ENCODE results near the gene WIZ.

WIZ gene

DNA sequence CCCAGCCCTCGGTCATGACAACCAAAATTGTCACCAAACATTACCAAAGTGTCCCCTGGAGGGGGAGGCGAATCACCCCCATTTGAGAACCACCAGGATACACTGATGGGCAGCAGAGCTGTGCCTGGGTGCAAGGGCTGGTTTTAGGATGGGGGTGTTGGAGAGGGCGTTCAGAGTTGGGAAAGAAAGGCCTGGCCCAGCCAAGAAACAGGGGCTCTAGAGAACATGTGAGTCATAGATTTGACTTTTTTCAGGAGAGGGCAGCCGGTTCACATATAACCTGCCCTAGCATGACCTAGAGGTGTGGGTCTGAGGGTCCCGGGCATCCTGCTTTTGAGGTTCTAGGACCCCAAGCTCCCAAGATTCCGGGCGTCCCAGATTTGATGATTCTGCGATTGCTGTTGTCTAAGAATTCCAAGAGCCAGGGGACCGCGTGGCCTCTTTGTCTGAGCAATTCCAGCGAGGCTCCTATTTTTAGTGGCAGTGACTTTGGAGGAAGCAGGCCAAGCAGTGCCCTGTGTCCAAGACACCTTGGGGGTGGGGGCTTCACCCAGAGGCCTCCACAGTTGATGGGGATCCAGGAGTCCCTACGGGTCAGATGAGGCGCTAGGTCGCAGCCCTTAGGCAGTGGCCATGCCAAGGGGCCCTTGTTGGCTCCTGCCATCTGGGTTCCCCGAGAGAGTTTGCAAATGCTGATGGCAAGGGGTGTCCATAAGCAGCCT is 5.1 kb downstream of the WIZ start:
- no peak for DNase-seq

DNA sequence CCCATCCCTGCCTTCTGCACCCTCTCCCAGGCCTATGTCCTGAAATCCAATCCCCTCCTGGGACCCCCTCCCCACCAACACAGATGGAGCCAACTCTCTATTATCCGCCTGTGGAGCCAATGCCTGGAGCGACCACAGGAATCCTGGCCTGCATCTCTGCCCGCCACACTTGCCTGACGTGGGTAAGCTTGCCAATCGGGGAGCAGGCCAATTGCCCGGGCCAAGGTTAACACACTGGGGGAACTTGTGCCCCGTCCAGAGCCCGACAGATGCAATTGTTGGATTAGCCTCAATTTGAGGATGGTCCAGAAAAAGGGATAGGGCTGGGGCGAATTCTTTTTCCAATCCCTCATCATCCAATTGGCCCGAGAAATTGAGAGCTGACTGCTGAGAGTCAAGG is 5.9 kb downstream of the WIZ start:
- DNase-seq: no peak

DNA sequence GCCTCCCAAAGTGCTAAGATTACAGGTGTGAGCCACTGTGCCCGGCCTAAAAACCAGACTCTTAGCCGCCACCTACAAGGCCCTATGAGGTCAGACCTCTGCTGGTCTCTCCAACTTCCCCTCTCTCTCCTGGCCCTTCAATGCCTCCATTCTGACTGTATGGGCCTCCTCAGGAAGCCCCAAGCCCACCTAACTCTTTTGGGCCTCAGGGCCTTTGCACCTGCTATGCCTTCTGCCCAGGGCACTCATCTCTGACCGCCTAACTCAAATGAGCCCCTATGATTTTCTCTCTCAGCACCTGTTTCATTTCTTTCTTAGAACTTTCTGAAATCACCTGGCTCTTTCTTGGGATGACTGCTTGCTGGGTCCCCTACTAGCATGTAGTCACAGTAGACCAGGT is 6.4 kb downstream of the WIZ start:
- DNase-seq: no peak

DNA sequence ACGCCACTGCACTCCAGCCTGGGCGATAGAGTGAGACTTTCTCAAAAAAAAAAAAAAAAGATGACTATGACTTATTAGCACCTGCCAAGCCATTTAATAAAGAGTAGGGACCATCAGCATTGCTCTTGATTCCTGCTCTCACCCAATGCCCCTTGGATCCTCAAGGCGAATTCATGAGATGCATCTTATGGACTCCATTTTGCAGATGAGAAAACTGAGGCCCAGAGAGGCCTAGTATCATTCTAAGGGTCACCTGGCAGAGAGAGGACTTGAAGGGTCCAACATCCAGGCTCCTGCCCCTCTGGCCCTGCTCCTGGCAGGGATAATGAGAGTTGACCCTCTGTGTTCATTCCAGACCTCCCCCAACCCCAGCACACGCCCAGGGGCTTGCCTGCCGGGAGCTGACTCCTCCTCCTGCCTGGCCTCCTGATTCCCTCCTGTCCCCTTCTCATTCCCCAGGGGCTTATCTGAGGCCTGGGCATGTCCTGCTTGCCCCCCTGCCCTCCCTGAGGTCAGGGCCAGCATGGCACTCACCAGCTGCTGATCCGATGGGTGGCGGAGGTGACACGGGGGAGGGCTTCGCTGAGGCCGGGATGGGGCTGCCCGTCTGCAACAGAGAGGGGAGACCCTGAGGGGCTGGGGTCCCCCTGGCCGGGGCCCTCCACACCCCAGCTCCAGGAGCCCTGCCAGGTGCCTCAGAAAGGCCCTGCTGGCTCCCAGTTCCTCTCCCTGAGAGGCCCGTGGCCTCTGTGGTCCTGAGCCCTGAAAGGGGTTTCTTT is 7.4 kb downstream of the WIZ start:
- no peak for DNase-seq

DNA sequence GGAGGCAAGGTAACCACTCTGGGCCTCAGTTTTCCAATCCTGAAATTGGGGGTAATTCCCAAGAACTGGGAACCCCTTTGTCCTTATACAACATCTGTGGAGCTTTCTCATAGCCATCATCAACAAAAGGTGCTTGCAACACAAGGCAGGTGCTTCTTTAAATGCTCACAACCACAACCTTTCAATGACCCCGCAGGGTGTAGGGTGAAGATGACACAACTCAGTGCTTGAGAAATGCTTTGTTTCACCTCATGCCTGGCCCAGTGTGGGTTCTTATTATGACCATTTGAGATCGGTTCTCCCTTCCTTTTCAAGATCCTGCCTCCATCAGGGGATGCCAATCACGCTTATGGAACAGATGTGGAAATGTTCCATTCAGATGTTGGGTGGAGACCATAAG is 8.4 kb downstream of the WIZ start:
- DNase-seq: no peak

DNA sequence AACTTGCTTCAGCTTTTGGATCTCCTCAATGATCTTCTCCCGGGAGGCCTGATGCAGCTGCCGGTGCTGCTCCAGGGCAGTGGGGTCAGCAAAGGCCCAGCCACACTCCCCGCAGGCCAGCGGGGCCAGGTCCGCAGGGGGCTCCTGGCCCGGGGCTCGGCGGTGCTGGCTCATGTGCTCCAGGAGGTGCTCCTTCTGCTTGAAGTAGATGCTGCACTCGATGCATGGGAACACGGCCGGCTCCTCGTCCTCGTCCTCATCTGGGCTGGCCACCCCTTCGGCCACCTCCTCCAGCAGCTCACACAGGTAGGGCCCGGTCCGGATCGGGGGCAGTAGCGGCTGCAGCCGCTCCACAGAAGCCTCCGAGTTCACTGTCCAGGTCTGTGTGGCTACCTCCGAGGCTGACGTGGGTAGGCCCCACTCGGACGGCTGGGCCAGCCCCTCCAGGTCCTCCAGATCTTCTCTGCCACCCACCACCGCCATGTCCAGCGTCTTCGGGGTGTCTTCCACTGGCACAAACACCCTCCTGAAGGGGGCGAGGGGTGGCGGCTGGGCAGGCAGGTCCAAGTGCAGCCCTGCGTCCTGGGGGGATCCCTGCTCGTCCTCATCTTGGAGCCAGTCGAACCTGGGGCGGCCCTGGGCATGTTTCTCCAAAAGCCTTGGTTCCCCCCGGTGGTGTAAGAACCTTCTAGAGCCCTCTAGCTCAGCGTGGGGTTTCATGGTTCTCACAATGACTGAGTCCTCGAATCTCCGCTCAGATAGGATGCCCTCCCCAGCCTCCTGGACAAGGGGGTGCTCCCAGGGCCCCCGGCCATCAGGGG is 9.7 kb downstream of the WIZ start:
- no peak for DNase-seq

DNA sequence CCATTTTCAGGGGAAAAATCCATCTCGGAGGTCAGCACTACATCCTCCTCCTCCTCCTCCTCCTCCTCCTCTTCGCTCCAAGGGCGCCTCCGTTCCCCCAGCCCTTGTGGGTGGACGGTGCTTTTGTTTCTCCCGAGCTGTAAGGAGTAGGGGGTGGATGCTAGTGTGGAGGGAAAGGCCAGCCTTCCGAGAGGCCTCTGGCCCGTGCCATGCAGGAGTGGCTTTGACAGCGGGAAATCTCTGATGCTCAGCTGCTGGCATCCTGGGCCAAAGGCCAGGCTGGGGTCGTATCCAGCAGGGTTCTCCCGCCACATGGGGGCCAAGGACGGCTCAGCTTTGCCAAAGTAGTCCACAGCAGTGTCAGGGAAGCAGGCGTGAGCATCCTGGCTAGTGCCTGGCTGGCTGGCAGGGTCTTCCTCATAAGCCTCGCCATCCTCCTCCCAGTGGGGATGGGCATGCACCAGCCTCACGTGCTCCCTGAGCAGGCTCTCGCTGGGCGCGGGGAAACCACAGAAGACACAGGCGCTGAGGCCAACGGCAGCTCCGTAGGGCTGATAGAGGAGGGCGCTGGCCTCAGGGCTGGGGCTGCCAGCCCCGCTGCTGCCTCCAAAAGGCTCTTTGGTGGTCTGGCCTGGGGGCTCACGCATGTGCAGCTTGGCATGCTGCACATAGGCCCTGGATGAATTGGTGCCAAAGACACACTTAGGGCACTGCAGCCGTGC is 10.5 kb downstream of the WIZ start:
- DNase-seq: no peak

DNA sequence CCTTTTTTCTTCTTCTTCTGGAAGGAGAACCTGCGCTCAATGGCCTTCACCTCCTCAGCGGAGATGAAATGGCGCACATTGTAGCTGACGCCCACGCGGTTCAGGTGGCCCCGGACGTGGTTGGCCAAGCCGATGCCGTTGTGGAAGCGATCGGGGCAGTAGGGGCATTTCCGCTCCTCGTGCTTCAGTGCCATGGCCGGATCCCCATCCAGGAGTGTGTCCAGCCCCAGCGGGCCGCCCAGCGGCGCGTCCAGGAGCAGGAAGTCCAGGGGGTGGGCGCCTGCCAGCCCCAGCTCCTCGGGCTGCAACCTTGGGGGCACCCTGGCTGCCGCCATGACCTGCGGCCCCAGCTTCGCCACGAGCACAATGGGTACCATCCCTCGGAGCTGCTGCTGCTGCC is 11.2 kb downstream of the WIZ start:
- DNase-seq: no peak

DNA sequence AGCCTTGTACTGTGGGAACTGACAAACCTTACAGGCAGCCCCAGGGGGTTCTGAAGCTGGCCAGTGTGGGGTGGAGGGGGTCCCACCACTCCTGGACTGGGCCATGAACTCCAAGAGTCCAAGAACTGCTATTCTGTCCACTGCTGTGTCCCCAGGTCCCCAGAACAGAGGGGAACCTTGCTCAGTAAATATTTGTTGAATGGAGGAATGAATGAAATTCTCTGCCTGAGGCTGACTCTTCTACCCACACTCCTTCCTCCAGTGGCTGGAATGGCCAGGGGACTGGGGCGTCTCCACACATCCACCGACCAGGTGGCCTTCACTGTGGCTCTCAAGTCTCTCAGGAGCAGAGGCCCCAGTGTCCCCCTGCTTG is 11.6 kb downstream of the WIZ start:
- no peak for DNase-seq

DNA sequence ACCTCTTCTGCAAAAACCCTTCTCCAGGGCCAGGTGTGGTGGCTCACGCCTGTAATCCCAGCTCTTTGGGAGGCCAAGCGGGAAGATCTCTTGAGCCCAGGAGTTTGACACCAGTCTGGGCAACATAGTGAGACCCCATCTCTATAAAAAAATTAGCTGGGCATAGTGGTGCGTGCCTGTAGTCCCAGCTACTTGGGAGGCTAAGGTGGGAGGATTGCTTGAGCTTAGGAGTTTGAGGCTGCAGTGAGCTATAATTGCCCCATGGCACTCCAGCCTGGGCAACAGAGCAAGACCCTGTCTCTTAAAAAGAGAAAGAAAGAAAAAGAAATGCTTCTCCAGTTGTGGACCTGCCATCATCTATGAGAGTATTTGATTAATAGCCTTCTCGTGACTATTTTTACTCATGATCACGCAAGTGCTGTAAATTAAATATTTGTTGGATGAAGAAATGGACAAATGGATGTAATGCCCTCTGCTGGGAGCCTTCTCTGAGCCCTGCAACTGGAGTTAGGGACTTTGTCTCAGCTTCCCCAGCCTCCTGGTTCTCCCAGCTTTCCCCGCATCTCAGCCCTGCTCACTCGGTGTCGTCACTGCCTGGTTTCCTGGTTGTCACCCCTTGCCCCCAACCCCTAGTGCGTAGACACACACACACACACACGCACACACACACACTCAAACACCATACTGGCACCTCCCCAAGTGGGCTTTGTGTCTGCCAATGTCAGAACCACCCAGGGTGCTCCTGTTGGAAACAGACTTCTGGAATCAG is 12.2 kb downstream of the WIZ start:
- DNase-seq: no peak

DNA sequence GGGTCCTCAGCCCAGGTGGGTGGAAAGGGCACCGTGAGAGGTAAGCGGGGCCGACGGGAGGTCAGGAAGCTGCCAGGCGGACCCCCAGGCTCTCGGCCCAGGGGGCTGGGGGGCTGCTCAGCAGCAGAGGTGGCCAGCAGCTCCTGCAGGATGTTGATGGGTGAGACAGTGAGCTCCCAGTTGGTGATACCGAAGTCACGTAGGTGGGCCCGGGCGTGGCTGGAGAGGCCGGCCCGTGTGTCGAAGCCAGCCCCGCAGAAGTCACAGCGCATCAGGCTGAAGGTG is 13.0 kb downstream of the WIZ start:
- no peak for DNase-seq

DNA sequence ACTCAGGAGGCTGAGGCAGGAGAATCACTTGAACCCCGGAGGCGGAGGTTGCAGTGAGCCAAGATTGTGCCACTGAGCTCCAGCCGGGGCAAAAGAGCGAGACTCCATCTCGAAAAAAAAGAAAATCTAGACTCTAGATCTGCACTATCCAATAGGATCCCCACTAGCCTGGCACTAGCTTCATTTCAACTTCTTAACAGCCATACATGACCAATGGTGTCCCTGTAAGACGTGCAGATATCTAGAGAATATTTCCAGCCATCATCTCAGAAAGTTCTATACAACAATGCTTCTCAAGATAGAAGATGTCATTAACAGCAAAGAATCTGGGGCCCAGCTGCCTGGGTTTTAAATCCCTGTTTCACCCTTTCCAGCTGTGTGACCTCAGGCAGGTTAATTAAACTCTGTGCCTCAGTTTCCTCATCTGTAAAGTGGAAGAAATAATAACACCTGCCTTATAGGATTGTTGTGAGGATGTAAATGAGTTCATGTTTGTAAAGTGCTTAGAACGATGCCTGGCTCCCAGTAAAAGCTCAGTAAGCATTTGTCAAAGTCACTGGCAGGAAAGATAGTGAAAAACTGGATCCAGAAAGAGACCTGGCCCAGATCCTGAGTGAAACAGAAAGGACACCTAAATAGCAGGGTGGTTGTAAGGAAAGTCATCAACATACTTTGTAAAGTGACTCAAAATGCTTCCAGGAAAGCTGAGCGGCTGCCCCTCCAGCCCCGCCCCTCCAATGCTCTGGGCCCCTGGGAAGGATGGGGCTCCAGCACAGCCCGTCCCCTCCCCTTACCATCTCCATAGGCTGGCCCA is 13.5 kb downstream of the WIZ start:
- DNase-seq: no peak

DNA sequence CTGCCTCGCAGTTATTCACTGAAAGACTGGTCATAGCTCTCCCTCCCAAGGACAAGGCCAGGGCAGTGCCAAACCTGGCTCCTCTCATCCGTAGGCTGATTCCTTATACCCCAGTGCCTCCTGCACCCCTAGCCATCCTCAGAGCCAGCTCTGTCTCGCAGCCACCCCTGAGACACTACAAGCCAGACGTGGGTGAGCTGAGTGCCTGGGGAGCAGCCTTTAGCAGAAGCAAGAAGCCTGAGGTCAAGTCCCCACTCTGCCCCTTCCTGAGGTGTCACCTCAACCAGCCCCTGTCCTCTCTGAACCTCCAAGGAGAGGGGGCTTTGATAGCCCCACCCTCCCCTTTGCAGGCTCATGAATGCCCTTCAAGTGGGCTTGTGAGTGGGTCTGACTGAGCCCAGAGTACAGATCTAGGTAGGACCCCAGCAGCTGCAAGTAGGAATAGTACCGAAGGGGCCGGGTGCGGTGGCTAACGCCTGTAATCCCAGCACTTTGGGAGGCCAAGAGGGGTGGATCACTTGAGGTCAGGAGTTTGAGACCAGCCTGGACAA is 16.2 kb downstream of the WIZ start:
- DNase-seq: no peak

DNA sequence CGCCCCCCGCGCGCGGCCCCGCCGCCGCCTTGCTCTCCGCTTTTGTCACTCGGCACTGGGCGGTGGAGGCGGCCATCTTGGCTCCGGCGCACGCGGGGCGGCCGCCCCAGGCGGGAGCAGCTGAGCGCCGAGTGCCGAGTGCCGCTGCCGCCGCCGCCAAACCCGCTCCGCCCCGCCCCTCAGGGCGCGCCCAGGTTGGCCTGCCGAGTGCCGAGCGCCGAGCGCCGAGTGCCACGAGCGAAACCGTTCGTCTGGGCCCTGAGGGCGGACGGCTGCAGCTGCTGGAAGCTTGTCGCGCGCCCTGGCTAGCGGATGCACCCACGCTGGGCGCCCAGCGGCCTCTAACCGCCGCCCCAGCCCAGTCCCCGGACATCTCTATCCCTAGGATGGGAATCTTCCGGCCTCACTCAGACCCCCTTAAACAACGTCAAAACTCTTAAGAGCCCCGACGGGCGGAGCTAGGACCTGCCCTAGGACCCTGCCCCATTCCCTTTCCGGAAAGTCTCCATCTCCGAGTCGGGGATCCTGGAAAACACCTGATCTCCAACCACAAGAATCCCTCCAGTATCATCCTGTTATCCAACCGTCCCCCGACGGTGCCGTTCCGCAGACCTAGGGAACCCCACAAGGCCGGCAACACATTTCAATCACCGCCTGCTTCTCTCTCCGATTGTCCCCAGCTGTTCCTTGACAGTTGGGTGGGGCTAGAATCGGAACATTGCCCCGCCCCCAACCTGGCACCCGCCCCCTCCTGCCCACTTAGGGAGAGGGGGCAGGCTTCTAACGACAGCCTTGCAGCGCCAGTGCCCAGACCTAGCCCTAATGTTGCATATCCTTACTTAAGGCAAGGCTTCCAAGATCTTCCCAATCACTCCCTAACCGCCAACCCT is 16.9 kb downstream of the WIZ start:
- peak; percentile 90 for DNase-seq

DNA sequence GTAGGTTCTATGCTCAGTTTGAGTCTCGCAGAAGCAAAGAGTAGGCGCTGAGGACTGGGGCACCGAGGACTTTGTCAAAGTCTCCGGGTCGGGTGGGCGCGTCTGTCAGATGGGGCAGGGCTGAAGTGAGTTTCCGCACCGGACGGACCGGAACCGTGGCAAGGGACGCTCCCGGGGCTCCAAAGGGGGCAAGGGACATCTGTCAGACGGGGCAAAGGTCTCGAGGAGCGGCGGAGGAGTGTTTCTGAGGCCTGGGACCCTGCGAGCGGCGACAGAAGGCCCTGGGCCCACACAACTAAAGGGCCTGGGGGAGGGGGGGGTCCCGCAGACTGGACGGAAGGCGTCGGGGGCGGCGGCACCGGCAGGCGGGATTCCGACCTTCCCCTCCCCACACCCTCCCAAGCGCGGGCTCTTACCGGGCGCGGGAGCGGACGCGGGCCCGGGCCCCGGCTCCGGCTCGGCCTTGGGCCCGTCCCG is 17.7 kb downstream of the WIZ start:
- no peak for DNase-seq

DNA sequence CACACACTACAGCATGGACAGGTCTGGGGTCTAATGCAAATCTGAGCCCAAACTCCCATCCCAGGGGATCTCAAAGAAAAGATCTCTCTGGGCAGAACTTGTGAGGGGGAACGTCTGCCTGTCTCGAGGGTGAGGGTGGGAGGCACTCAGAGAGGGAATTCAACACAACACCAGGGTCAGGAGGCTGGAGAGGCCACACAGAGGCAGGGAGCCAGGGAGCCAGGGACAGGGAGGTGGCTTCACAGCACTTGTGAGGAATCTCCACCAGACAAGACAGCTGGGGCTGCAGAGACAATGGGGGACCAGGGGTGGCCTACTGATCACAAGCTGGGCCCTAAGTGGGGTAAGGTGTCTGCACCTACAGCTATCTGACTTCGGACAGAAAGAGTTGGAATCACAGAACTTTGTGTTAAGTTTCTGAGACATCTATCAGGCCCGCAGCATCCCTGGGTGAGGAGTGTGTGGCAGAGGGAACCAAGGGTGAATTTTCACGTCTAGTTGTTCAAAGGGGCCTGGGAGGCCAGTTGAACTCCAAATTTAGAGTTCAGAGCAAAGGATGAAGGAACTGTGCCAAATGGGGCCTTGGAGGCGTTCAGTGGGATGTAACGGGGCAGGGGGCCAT is 18.2 kb downstream of the WIZ start:
- no peak for DNase-seq

DNA sequence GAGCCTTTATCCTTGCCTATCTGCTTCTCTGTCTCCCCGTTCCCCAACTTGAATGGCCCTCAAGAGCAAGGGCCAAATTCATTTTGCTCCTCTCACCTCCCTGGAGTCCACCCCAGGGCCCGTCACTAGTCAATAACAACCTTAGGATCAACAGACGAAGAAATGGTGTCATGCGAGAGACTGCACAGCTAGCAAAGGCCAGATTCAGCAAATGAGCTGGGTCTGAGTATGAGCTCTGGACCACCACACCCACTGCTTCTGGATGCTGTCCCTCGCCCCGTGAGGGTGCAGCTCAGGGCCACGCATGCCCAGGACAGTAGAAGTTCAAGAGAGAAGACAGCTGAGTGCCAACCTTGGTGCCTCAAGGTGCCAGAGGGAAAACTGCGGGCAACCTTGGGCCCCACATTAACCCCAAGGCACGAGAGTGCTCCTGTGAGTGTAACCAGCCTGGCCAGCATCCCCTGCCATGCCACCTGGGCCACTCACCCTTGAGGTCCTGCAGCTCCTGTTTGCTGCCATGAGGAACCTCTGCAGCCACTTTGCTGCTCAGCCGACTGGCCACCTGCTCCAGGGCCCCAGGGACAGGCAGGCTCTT is 19.1 kb downstream of the WIZ start:
- DNase-seq: no peak

DNA sequence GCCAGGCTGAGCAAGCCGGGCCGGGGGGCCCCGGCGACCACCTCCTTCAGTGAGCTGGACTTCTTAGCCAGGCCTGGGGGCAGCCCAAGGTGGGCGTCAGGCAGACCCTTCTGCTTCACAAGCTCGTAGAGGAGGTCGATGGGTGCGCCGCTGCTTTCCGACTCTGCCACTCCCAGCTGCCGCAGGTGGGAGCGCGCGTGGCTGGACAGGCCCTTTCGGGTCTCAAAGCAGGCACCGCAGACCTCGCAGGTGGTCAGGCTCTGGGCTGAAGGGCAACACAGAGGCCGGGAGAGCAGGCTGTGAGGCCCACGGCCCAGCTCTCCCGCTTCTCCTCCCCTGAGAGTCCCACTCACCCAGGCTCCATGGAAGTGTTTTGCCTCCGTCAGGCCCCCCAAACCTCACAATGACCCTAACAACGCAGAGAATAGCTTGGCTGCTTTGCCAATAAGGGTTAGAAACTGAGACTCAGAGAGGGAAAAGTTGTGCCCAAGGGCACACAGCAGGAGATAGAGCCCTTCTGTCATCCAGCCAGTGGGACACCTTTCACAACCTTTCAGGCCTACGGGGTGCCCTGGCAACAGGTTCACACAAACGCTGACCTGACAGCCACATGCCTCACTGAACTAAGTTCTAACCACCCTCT is 19.8 kb downstream of the WIZ start:
- DNase-seq: no peak

All from EL (cell line).